HCEC 1CT (cell line): ENCODE measurements around the gene TRIP4.
A peak's percentile ranks its signal among the peaks of the same experiment; 100 is the strongest.
"Not testable (repeated sequence)": the region's sequence is repeated elsewhere in the genome, so short reads cannot be mapped to it uniquely, and the experiment has no call there.

ENCODE experiments used
- DNase-seq: peaks from one replicate; pipeline ENCODE4 v3.0.0-alpha.2; 2017

The TRIP4 gene

DNA sequence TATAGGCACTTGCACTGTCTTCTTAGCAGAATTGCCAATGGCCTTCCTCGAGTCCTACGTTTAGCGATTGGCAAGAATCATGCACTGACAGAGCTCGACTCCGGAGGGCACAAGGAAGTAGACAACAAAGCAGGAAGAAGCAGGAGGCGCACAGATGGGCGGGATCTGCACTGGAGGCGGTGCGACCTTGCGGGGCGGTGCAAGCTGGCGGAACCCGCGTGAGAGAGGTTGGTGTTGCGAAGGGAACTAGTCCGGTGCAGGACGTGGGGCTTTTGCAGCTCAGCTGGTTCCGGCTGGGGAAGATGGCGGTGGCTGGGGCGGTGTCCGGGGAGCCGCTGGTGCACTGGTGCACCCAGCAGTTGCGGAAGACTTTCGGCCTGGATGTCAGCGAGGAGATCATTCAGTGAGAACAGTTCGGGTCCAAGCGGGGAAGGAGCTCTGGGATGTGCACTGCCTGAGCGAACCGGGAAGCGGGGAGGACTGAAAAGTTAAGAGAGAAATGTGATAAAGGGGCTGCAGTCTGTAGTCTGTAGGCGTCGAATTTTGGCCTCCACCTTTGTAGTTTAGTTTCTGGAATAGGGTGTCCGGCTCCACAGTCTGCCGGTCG lies at the start of gene TRIP4:
TRIP4 (plus strand) TSS at position 275 of the 607 bp plus-strand sequence; CDS start at position 303, 28 bp downstream.
- DNase-seq: peak; percentile 98

DNA sequence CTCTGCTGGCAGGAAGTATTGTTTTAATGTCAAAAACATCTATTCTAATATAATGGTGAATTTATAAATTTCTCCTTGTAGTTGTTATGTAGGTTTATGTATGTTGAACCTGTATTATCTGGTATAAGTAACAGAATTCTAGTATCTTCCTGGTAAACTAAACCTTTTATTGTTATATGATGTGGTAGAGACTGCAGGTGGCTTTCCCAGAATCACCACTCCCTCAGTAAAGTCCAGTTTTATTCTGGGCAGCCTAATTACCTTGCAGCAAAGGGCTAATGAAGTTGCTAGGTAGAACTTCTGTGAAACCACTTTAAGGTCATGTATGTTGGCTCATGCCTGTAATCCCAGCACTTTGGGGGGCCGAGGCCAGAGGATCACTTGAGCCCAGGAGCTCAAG lies 47.3 kb upstream of the TRIP4 start:
- no peak for DNase-seq

DNA sequence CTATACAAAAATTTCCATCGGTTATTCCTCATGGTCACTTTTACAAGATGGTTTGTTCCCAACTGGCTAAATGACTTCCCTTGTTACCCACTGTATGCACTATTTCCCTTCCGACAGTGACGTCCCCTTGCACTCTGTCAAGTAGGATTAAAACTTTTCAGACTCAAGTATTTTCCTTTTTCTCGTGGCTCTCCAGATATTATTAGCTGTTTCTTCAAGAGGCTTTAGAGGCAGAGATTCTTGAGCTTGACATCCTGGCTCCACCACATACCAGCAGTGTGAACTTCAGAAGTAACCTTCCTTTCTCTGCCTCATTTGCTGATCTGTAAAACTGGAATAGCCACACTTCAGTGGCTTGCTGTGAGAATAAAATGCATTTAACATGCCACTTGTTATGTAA lies 45.7 kb upstream of the TRIP4 start:
- no peak for DNase-seq

DNA sequence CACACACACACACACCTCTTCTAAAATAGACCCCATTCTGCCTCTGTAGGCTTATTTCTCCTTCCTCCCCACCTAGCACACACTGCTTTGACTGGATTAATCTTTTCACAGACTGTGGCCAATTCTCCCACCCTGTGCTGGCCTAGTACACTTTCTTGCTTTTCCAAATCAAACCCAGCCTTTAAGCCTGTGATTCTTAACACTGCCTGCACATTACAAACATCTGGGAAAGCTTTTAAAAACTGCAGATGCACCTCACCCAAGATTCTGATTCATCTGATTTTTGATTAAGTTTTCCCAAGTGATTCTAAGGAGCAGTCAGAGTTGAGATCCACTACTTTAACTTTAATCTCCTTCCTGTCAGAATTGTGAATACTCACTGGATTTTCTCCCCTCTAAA lies 44.4 kb upstream of the TRIP4 start:
- no peak for DNase-seq

- peak; percentile 62 for DNase-seq
These were observed 43.8 kb upstream of the TRIP4 start for GRCh38 chr15:64343841-64344240.

DNA sequence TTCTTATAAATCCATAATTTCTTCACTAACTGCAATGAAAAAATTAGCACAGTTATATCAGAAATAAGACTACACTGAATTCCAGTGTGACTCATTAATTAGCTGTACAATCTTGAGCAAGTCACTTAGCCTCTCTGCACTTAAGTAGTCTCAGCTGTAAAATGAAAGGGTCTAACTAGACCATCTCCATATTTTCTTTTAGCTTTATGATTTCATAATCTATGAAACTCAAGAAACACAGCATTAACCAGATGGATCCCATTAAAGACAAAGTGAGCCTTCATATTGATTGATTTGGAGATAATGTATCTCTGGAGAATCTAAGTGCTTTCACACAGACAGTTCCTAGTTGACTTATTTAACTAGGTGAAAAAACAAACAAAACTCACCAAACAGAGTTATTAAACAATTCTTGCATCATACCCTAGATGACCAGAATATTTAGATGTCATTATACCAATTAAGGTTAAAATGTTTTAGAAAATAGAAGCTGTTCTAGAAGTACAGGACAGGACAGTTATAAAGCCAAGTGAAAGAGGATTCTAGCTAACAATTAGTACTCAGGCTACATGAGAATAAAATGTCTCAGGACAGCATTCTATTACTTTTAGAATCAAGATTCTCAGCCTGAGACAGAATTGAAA lies 42.9 kb upstream of the TRIP4 start:
- peak; percentile 55 for DNase-seq

DNA sequence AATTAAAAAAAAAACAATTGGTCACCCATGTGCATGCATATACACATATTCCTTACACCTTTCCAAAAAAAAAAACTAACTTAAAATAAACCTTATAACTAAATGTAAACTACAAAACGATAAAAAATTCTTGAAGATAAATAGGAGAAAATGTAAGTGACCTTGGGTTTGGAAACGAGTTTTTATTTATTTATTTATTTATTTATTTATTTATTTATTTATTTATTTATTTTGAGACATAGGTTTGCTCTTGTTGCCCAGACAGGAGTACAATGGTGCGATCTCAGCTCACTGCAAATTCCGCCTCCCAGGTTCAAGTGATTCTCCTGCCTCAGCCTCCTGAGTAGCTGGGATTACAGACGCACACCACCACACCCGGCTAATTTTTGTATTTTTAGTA lies 41.4 kb upstream of the TRIP4 start:
- not testable (repeated sequence) for DNase-seq

DNA sequence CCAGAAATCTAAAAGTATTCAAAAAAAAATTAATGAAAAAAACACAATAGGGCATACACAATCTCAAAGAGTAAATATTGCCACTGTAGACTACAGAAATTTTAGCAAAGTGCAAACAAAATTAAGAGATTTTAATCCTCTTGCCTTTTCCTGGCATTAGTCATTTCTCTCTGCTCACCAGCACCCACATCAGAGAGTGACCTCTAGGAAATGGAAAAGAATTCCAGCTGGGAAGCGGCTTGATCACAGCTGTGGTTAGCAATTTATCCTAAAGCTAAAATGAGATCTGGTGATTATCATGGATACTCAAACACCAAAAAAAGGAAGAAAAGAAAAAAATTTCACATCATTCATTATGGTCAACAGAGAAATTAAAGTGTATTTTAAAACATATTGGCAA lies 39.2 kb upstream of the TRIP4 start:
- DNase-seq: peak; percentile 56

GRCh38 chr15:64349375-64349774 lies 38.3 kb upstream of the TRIP4 start:
- DNase-seq: no peak

GRCh38 chr15:64351265-64351664 lies 36.4 kb upstream of the TRIP4 start:
- DNase-seq: no peak

DNA sequence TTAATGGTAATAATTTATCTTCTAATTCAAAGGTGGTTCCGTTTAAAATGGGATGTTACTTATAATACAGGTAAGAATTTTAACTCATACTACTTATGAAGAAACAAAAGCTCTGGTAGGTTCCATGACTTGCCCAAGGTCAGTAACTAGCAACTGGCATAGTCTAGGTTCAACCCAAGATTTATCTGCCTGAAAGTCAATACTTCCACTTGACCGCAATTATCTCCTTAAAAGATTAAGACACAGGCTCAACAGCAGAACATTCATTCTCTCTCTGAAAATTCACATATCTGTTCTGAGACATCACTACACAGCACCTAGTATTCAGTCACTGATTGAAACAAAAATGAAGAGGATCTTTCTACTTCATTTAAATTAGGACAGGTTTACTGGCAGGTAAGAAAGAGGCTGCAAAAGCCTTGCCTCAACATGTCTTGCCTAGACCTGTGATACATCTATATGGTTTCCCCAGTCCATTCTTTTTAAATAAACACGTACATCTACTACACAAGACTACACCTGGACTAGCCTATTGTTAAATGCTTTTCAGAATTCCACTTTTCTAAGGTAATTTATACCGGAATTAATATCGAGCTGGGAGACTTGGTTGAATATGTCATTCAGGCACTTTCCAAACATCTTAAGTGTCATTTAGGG lies 32.8 kb upstream of the TRIP4 start:
- no peak for DNase-seq

GRCh38 chr15:64355348-64355943 lies 32.2 kb upstream of the TRIP4 start:
- DNase-seq: no peak

- peak; percentile 98 for DNase-seq
These were observed 31.5 kb upstream of the TRIP4 start, which contains the start of gene CSNK1G1 for GRCh38 chr15:64355944-64356709. Gene CSNK1G1, minus strand, starts transcription at chr15:64356173. Its CDS starts 55,674 bp downstream, at chr15:64300499.

GRCh38 chr15:64356710-64357040 lies 31.0 kb upstream of the TRIP4 start:
- no peak for DNase-seq

- no peak for DNase-seq
These were observed 26.4 kb upstream of the TRIP4 start for GRCh38 chr15:64361259-64361658.

DNA sequence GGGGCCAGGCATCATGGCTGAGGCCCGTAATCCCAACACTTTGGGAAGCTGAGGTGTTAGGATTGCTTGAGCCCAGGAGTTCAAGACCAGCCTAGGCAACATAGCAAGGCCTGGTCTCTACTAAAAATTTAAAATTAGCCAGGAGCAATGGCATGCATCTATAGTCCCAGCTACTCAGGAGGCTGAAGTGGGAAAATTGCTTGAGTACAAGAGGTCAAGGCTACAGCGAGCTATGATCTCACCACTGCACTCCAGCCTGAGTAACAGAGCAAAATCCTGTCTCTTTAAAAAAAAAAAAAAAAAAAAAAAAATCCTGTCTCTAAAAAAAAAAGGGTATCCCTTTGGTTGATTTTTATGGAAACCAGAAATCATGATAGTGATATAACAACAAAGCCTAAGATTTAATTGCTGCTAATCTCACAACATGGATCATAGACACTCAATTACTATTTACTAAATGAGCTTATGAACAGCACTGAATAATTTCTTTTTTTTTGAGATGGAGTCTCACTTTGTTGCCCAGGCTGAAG lies 18.5 kb upstream of the TRIP4 start:
- no peak for DNase-seq

DNA sequence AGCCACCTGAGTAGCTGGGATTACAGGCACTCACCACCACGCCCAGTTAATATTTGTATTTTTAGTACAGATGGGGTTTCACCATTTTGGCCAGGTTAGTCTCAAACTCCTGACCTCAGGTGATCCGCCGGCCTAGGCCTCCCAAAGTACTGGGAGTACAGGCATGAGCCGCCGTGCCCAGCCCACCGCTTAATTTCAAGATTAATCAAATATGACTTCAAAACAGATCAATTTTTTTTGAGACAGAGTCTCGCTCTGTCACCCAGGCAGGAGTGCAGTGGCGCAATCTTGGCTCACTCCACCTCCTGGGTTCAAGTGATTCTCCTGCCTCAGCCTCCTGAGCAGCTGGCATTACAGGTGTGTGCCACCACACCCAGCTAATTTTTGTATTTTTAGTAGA lies 16.3 kb upstream of the TRIP4 start:
- DNase-seq: not testable (repeated sequence)

DNA sequence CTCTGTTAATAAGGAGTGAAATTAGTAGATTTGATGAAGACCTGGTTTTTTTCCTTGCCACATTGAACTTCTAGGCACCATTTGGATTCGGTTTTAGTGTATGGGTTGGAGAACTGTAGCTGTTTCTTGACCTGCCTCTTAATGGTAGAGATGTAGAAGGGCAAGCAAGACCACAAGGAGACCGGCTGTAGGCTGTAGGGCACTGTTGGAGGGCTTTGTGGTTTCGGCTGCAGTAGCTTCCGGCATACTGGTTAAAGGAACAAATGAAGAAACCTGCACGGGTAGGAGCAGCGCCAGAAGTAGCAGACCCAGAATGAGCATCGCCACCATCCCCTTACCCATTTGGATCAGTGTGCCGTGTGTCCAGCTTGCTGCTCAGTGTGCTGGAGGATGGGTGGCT lies 14.3 kb upstream of the TRIP4 start:
- DNase-seq: no peak

DNA sequence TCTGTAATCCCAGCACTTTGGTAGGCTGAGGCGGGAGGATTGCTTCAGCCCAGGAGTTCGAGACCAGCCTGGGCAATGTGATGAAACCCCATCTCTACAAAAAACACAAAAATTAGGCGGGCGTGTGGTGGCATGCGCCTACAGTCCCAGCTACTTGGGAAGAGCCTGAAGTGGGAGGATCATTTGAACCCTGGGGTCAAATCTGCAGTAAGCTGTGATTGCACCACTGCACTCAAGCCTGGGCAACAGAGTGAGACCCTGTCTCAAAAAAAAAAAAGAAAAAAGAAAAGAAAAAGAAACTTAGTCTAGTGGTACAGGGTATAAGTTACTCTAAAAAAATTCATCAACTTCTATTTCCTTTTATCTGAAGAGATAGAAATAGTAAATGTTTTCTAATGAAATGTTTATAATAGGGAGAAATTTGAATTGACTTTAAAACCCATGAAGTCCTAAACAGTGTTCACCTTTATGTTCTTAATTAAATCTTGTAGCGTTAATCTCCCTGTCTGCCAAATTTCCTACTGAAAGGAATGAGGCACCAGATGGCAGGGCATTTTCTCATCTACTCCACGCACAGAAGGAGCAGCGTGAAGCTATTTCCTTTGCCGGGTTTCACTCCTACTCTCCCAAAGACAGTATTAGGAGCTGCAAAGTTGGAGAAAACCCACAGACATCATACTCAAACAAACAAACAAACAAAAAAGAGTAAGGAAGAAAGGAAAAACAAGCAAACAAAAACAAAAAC lies 8.2 kb upstream of the TRIP4 start:
- no peak for DNase-seq

DNA sequence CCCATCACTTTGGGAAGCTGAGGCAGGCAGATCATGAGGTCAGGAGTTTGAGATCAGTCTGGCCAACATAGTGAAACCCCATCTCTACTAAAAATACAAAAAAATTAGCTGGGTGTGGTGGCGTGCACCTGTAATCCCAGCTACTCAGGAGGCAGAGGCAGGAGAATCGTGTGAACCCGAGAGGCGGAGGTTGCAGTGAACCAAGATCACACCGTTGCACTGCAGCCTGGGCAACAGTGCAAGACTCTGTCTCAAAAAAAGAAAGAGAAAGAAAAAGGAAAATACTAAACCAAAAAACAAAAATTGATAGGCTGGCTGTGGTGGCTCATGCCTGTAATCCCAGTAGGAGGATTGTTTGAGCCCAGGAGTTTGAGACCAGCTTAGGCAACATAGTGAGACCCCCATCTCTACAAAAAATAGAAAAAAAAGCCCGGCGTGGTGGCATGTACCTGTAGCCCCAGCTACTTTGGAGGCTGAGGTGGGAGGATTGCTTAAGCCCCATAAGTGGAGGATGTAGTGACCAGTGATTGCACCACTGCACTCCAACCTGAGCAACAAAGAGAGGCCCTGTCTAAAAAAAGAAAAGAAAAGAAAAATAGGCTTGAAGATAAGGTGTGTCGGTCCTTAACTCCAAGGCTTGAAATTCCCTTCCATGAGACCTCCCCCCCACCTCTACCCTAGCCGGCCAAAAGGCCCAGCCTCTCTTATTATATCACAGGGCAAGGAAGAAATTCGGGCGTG lies 7.3 kb upstream of the TRIP4 start:
- not testable (repeated sequence) for DNase-seq

DNA sequence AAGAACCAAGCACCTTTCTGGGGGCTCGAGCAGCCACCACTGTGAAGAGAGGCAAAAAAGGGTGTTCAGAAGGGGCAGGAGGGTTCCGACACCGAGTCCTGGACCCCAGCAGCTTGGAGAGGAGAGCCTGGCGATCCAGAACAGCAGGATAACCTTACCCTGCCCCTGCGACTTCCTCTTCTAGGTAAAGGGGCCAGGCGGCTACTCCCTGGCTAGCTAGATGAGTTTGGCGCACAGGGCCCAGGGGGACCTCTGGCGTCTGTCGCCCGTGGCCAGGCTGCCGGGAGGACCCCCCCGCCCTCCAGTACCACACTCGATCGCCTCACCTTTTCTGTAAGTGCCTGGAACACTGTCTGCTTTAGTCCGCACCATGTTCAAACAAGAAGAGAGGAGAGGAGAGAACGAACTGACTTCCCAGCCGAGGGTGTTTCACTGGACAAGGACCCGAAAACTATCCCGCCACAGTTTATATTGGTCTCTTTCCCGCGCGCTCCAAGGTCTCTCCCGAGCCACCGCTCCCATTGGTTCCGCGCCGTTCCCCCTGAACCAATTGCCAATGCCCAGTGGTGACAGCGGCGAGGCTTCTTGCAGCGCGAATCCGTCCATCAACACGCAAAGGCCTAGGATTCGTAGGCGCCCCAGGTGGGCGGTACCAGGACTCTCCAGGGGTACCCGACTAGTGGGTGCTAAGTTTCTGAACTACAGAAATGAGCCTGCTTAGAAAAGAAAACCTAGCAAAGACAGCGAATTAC lies 6.5 kb upstream of the TRIP4 start, which contains the start of gene PCLAF:
PCLAF (minus strand) TSS at position 442 of the 752 bp plus-strand sequence; CDS start at position 372, 70 bp downstream.
- DNase-seq: peak; percentile 98
